HG02610 (cell line): Measurements from ENCODE around the gene CCNG2.

Source experiments
- ATAC-seq: cut with Tn5 transposase; IDR thresholded peaks from one replicate; pipeline ENCODE4 v1.9.1; 2021; ENCODE audit warnings: mild to moderate bottlenecking, moderate library complexity; ENCODE audit not compliant: unreplicated experiment

The CCNG2 gene

DNA sequence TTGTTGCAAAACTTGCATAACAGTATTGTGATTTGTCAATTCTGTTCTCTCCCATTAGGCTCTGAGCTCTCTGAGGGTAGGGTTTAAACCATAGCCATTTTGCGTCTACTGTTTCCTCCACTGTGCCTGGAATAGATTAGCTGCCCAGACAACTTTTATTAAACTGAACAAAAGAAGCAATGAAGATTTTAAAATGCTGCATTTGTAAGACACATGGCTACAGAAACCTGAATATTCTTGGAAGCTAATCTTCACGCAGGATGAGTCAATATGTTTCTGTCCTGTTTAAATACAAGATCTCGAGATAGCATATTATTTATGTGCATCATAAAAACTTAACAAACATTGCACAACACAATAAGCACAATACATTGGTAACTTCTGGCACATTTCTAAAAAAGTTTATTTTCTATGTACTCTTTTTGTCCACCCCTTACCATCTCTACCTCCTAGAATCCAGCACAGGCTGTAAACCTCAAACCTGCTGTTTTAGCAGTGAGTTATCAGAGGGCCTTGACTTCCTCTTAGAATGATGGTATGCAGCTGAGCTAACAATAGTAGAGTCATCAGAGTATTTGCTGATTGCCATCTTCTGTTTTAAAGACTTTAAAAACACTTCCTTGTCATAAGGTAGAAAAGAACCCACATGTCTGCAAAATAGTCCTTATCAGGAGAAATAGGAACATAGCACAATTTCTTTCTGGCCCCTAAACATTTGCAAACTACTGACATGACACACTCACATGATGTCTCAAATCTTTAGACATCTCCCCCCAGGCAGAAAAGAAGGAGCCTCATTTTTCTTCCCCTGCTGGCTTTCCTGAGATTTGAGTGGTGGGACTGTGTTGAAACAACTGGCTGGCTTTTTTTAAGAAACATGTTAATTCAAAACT is 10.6 kb upstream of the CCNG2 start:
- no peak for ATAC-seq

GRCh38 chr4:77147079-77147782 is 9.8 kb upstream of the CCNG2 start:
- ATAC-seq = no peak

GRCh38 chr4:77148078-77148477 is 8.9 kb upstream of the CCNG2 start:
- no peak for ATAC-seq

GRCh38 chr4:77149789-77150188 is 7.2 kb upstream of the CCNG2 start:
- no peak for ATAC-seq

DNA sequence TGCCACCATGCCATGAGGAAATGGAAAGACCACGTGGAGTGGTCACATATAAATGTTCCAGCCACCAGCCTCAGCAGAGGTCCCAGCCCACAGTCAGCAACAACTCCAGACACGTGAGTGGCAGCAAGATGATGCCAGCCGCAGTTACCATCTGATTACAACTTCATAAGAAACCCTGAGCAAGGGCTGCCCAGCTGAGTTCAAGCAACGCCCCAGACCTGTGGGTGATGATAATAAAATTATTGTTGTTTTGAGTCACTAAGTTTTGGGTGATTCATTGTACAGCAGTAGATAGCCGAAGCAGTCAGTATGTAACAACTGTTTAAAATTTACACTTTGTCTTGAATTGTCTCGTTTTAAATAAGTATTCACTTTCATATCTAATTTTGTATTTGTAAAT is 5.8 kb upstream of the CCNG2 start:
- no peak for ATAC-seq

GRCh38 chr4:77152421-77152820 is 4.6 kb upstream of the CCNG2 start:
- ATAC-seq = no peak

- ATAC-seq = no peak
Observed at GRCh38 chr4:77153006-77153405, 4.0 kb upstream of the CCNG2 start.

DNA sequence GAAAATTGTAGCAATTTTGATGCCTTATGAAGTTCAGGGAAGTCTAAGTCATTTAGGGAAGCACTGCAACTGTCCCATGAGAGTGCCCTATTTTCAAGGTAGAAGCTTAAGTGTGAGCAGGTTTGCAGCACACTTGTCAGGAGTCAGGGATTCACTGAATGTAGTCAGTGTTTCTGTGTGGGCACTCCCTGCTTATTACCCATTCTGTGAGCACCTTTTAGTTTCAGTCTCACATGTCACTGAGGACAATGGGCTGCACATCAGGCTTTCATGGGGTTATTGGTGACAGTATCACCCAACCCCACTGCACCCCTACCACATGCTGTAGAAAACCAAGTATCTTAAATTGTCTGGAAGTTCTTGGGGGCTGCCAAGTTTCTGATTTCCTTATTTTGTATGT is 2.9 kb upstream of the CCNG2 start:
- no peak for ATAC-seq

GRCh38 chr4:77154761-77155499 is 2.1 kb upstream of the CCNG2 start:
- ATAC-seq = no peak

GRCh38 chr4:77155631-77156452 is 1.2 kb upstream of the CCNG2 start:
- no peak for ATAC-seq

DNA sequence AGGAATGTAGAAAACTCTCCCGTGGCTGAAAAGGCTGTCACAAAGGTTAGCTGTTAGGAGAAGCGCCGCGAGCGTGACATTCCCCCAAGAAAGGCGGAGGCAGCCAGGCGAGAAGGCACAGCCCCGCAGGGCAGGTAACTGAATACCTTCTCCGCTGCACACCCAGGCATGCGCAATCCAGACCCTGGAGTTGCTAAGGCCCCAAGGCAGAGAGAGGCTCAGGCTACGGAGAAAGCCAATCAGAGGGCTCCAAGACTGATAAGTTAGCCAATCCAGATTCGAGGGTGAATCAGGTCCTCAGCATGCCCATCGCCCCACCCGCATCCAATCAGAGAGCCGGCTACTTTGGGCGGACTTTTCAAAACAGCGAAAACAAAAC is 485 bp upstream of the CCNG2 start:
- peak; percentile 92 for ATAC-seq

GRCh38 chr4:77157859-77158486 is 966 bp downstream of the CCNG2 start:
- peak; percentile 48 for ATAC-seq

GRCh38 chr4:77158487-77158861 is 1.5 kb downstream of the CCNG2 start:
- no peak for ATAC-seq

- ATAC-seq = no peak
Observed at GRCh38 chr4:77159806-77160205, 2.8 kb downstream of the CCNG2 start.

DNA sequence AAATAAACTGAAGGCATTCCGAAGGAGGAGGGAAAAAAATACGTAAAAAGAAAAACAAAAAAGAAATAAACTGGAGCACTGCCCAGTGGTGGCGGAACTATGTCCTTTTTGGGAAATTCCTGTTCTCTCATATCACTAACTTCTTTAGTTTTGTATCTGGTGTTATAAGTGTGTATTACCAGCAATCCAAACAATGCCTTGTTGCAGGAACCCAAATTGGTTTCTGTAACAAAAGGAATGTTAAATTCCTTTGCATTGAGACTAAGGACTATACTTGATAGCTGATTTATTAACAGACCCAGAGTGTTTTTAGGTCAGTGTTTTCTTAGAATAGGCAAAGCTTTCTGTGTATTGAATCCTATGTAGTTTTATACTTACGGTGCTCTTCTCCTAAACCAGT is 6.6 kb downstream of the CCNG2 start:
- no peak for ATAC-seq

DNA sequence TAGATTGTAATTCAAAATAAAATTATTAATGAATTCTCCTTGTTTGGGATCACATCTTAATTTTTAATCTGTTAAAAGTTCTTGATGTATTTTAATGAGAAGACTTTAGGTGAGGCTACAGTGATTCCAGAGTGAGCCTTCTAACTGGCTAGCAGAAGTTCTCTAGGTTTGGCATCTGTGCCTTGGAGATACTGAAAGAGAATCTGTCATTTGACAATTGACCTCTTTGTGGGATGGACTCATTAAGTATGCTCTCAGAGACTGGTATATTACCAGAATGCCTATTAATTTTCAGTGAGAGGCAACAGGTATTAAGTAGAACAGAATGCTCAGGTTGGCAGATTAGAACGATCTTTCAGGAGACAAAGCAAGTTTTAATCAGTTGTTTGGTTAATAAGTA is 10.2 kb downstream of the CCNG2 start:
- ATAC-seq = no peak

DNA sequence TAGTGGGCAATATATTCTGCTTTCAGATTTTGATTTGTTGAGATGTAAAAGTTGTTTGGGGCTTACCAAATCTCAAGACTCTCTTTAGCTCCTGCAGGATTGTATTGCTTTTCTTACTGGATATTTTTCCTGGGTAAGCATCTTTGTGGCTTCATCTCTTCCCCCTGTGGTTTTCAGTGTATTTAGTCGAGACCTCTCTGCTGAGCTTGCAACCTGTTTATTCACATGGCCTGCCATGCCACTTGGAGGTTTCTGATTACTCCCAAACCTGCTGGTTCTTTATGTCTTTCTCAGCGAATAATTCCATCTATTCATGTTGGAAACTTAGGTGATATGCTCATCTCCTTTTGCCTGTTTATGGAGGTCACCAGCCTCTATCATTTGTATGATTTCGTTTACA is 10.9 kb downstream of the CCNG2 start:
- no peak for ATAC-seq

DNA sequence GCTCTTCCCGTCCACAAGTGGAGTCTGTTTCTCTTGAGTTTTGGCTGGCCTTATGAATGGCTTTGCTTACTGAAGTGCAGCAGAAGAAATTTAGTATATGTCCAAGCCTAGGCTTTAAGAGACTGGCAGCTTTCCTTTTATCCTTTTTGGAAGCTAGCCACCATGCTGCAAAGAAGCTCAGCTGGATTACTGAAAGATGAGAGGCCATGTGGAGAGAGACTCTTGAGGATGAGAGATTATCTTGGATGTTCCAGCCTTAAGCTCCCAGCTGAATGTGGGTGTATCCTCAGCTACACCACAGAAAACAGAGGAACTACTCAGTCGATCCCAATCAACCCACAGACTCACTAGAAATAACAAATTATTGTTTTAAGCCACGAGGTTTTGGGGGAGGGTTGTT is 12.5 kb downstream of the CCNG2 start:
- no peak for ATAC-seq

DNA sequence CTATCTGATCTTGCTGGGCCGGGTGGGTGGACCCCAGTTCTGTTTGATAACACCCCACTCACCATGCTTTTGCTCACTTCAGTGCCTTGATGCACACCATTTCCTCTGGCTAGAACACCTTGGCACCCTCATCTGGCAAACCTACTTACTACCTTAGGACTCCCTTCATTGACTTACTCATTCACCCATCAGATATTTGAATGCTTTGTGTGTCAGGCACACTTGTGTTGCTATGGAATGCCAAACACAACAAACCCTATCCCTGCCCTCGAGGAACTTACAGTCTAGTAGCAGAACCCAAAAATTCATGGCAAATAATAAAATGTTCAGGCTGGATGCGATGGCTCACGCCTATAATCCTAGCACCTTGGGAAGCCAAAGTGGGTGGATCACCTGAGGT is 13.9 kb downstream of the CCNG2 start:
- no peak for ATAC-seq

DNA sequence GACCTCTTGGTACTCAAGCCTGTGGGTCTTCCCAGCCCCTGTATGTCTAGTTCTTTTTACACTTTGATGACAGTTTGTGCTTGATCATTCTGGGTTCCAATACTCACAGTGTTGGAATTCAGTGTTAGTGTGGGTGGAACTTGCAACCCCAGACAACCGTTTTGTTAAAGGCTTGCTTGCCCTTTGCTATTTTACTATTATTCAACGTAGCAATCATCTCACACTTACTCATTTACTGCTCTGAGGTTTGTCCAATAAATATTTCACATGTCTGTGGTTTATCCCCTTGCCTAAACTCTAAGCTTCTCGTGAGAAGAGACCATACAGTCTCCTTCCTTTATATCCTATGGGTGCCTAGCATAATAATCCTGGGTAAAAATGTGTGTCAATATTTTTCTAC is 15.3 kb downstream of the CCNG2 start:
- ATAC-seq = no peak
